GM12865 (cell line): ENCODE results near the gene MINDY3.

Experiments
- DNase-seq: peaks from one replicate; pipeline ENCODE4 v3.0.0; 2010; ENCODE audit warnings: low read depth
- H3K4me3 ChIP-seq: 2 replicates; pipeline ENCODE4 v1.5.1; 2011; ENCODE audit warnings: mild to moderate bottlenecking, low read depth, low read length, control low read depth
- CTCF ChIP-seq: IDR thresholded peaks from 2 replicates; pipeline ENCODE4 v1.5.1; 2011; ENCODE audit warnings: low read length, control low read depth, low read depth, inconsistent platforms; ENCODE audit not compliant: insufficient read depth; ENCODE audit errors: missing control alignments

The MINDY3 gene

GRCh38 chr10:15801147-15801546 is 59.2 kb downstream of the MINDY3 start:
- no peak for DNase-seq
- H3K4me3 ChIP-seq = no peak overlapping the region
- TF ChIP-seq CTCF = no peak

- no peak for DNase-seq
- no peak overlapping the region for H3K4me3 ChIP-seq
- no peak for TF ChIP-seq CTCF
Measured at GRCh38 chr10:15797346-15797745, 63.0 kb downstream of the MINDY3 start.

- no peak for TF ChIP-seq CTCF
- no peak overlapping the region for H3K4me3 ChIP-seq
- no peak for DNase-seq
Measured at GRCh38 chr10:15796762-15797161, 63.5 kb downstream of the MINDY3 start.

- DNase-seq = no peak
- TF ChIP-seq CTCF = no peak
Measured at GRCh38 chr10:15796098-15796759, 64.1 kb downstream of the MINDY3 start.

GRCh38 chr10:15795036-15795792 is 65.1 kb downstream of the MINDY3 start:
- no peak for TF ChIP-seq CTCF
- DNase-seq = peak; percentile 5
- no peak overlapping the region for H3K4me3 ChIP-seq

More at GRCh38 chr10:15796098-15796759, 64.1 kb downstream of the MINDY3 start:
- H3K4me3 ChIP-seq = no peak overlapping the region

- no peak for TF ChIP-seq CTCF
- no peak overlapping the region for H3K4me3 ChIP-seq
- DNase-seq = no peak
Measured at GRCh38 chr10:15794569-15794968, 65.7 kb downstream of the MINDY3 start.

- DNase-seq = no peak
- TF ChIP-seq CTCF = no peak
- no peak overlapping the region for H3K4me3 ChIP-seq
Measured at GRCh38 chr10:15793664-15794063, 66.6 kb downstream of the MINDY3 start.
